ENCODE results near the gene CREB3L1. TPM values are rescaled to one million over a fixed set of nuclear protein-coding genes. Genes with fewer than 3 reads are reported as not detected.

Gene CREB3L1
- total RNA-seq, 1 donor from 2014 or later: 6.1 TPM

DNA sequence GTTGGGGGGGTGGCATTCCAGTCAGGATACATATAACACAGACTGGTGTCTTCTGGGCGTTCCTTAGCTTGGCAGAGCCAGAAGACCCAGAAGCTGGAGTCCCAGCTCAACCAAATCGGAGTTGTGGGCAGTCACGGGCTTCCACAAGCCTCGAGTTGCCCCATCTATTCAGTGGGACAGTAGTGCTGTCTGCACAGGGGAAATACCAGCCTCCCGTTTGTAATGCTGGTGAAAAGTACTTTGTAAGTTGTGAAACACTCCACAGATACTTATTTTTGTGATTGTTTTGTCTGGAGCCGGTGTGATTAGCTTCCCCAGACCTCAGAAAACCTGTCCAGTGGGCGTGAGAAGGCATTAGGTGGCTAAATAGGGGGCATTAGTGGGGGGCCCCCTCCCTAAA, 83.4 kb downstream of the CREB3L1 start:
- Mint-ChIP-seq H3K27ac (ENCODE audit: unreplicated experiment) (peak overlapping the region; percentile 55), H3K36me3 (ENCODE audit: unreplicated experiment) (no peaks in the 10 kb centered on the region), H3K4me1 (ENCODE audit: low read depth, unreplicated experiment) (peaks cover 28% of the 10 kb centered on the region), H3K27me3 (ENCODE audit: unreplicated experiment) (peaks cover 4% of the 10 kb centered on the region), H3K9me3 (ENCODE audit: unreplicated experiment) (peaks cover 1% of the 10 kb centered on the region), H3K4me3 (ENCODE audit: unreplicated experiment) (no peak overlapping the region)
- DNase-seq: no peak
- TF ChIP-seq CTCF (IDR thresholded peaks at IDR 0.05; ENCODE audit: partially characterized antibody, unreplicated experiment): no peak

DNA sequence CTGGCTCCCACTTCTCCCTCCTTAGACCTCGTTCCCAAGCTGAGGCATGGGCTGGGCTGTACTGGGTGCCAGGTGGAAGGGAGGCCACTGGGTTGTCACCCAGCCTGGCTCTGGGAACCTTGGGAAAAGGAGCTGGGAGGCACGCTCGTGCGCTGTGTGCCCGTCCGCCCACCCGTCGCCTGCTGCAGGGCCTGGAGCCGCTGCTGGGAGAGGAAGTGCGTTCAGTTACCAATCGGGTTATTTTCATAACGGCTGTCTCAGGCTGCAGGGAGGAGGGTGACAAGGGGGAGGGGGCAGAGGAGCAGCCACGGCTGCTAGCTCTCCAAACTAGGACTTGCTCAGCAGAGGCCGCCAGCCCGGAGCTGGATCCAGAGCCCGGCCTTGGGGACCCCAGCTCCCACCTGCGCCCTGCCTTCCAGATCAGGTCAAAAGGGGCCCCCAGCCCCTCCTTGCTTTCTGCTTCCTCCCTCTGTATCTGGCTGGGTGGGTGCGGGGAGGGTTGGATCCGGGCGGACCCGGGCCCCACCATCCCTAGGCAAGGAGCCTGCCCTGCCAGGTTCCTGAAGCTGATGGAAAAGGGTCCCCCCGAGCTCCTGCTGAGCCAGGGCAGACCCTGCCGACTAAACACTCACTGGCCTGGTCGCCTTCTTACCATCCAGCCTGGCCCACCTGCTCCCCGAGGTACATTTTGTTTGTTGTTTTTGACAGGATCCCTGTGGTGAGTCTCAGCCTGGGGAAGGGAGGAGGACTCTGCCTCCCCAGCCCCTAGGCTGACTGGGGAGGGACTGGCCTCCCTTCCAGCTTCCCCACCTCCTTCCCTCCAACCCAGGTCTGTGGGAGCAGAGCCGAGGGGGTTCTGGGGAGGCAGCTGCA, 84.1 kb downstream of the CREB3L1 start:
- peak; percentile 56 for DNase-seq
- H3K4me3 Mint-ChIP-seq (ENCODE audit: unreplicated experiment): no peak overlapping the region

DNA sequence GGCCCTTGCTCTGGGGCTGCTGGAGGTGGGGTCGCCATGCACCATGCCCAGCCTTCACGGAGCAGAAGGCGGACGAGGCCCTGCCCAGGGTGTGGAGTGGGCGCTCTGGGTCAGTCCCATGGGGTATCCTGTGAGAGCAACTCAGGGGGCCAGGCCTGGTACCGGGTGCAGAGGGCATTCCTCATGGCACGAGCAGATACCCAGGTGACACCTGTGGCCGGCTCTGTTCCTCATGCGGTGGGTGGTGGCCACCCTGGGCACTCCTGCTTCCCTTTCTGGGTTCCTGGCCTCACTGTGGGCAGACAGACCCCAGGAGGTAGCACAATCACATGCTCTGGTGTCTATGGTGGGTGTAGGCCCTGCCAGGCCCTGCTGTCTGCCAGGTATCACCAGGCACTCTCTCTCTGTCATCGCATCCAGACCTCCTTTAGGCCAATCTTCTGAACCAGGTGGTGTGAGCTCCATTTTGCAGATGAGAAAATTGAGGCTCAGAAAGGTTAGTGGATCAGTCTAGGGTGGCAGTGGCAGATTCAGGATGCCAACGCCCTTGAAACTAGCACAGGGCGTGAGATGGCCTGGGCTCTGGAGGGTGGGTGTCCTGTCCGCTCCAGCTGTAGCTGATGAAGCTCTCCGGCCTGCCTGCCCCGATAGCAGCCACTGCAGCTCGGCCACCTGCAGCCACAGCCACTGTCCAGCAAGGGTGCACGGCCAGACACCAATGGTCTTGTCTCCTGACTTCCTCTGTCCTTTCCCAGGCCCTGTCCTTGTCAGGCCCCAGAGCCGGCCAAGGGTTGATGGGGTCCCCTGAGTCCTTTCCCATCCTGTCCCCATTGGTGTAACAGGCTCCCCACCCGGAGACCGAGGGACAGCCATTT, 84.9 kb downstream of the CREB3L1 start:
- no peak overlapping the region for H3K4me3 Mint-ChIP-seq (ENCODE audit: unreplicated experiment)
- peaks cover 3% of the 10 kb centered on the region for H3K9me3 Mint-ChIP-seq (ENCODE audit: unreplicated experiment)
- H3K27me3 Mint-ChIP-seq (ENCODE audit: unreplicated experiment): peaks cover 6% of the 10 kb centered on the region
- no peak for DNase-seq
- H3K36me3 Mint-ChIP-seq (ENCODE audit: unreplicated experiment): no peaks in the 10 kb centered on the region
- H3K4me1 Mint-ChIP-seq (ENCODE audit: low read depth, unreplicated experiment): peaks cover 21% of the 10 kb centered on the region
- TF ChIP-seq CTCF (IDR thresholded peaks at IDR 0.05; ENCODE audit: partially characterized antibody, unreplicated experiment): no peak
- peak overlapping the region; percentile 66 for H3K27ac Mint-ChIP-seq (ENCODE audit: unreplicated experiment)

More for the DNA sequence above, 84.1 kb downstream of the CREB3L1 start:
- Mint-ChIP-seq H3K27me3 (ENCODE audit: unreplicated experiment) (peaks cover 4% of the 10 kb centered on the region), H3K27ac (ENCODE audit: unreplicated experiment) (peak overlapping the region; percentile 55), H3K9me3 (ENCODE audit: unreplicated experiment) (peaks cover 1% of the 10 kb centered on the region), H3K4me1 (ENCODE audit: low read depth, unreplicated experiment) (peaks cover 25% of the 10 kb centered on the region), H3K36me3 (ENCODE audit: unreplicated experiment) (no peaks in the 10 kb centered on the region)
- TF ChIP-seq CTCF (IDR thresholded peaks at IDR 0.05; ENCODE audit: partially characterized antibody, unreplicated experiment): no peak

- H3K4me1 Mint-ChIP-seq (ENCODE audit: low read depth, unreplicated experiment): peaks cover 23% of the 10 kb centered on the region
- no peak overlapping the region for H3K4me3 Mint-ChIP-seq (ENCODE audit: unreplicated experiment)
- TF ChIP-seq CTCF (IDR thresholded peaks at IDR 0.05; ENCODE audit: partially characterized antibody, unreplicated experiment): no peak
- peaks cover 3% of the 10 kb centered on the region for H3K9me3 Mint-ChIP-seq (ENCODE audit: unreplicated experiment)
- peak overlapping the region; percentile 66 for H3K27ac Mint-ChIP-seq (ENCODE audit: unreplicated experiment)
- no peak for DNase-seq
- H3K36me3 Mint-ChIP-seq (ENCODE audit: unreplicated experiment): no peaks in the 10 kb centered on the region
- peaks cover 6% of the 10 kb centered on the region for H3K27me3 Mint-ChIP-seq (ENCODE audit: unreplicated experiment)
Observed at GRCh38 chr11:46363031-46363407, 85.6 kb downstream of the CREB3L1 start.
